SH-SY5Y (cell line): Measurements from ENCODE around the gene LCN10.

Experiments used
- GATA2 ChIP-seq: IDR thresholded peaks from 2 replicates; pipeline ENCODE4 v1.6.1; 2011; ENCODE audit warnings: mild to moderate bottlenecking, low read depth, low read length
- GATA3 ChIP-seq: IDR thresholded peaks from 2 replicates; pipeline ENCODE4 v1.6.1; 2011; ENCODE audit warnings: low read depth, mild to moderate bottlenecking, low read length, moderate library complexity

- TF ChIP-seq GATA2: no peak
- no peak for TF ChIP-seq GATA3
Measured at GRCh38 chr9:136740491-136740890, 2.2 kb downstream of the LCN10 start.
